Measurements from ENCODE around the gene GLRX.

GLRX gene

DNA sequence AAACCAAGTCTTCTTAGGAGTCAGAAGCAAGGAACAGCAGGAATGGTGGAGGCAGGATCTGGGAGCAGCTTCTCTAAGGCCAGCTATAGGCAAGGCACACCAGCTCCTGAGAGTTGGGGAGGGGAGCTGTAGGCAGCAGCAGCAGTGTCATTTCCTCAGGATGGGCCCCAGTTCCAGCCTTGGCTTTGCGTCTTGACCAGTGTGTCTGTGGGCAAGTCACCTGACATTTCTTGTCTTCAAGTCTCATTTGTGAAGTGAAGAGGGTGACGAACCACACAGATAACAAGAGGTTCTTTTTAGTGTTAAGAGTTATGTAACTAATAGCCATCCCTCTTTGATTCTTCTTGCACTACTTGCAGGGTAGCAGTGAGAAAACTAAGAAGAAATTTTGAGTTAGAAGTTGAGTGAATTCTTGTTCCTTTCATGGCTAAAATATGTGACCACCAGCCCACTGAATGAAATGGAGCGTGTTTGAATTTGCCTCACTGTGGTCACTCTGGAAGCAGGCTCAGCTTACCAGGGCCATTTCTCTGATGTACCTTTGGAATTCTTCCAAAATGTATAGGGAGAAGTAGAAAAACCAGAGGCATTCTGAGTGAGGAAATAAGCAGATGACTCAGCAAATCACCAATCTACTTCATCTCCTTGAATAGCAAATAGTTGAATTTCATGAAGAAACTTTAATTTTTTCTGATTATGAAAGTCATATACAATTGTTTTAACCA is 49.0 kb downstream of the GLRX start:
- no peak for DNase-seq

DNA sequence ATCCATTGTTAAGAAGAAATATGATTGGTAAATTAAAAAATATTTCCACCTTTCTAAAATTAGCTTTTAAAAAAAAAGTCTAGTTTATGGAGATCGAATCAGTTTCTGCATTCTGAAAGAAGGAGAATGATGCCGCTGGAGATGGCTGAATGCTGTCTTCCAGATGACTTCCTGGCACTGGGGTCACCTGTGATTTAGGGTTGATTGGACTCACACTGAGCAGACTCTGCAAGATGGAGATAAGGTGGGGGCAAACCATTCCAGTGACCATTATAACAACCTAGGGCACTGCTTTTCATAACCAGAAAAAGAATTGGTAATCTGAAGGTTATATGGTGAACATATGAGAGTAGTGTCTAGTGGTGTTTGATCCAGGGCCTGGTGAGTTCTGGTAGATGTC is 50.6 kb downstream of the GLRX start:
- no peak for DNase-seq

DNA sequence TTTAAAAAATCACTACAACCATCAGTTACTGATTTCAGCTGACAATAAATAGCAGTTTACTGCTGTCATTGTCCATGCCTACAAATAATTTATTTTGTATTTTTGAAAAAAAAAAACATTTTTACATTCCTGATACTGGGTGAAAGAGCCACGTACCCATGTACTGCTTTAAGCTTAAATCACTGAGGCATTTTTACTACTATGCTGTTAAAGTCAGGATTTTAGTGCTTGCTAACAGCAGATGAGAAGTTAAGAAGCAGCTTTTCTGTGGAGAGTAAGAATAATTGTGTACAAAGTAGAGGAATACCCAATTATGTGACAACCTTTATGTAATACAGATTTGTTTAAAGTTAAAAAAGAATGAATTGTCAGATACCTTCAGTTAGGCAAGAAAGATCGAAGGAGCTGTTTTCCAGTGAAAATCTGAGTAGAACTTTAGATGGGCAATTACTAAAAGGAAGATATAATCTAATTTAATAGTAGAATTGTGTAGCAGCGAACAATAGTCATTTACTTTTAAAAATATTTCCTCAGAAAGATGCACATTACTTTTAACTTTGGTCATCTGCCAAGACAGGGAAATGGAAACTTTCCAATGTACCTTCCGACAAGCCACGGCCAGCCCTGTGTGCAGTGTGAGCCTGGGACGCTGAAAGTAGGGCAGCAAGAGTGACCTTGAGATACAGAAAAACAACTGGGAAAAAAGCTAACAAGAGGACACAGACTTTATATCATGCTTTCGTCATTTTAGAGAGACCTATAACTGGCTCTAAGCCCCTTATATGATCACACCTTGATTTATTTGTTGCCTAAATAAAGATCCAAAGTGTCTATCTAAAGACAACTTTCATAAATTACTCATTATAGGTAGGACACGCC is 51.5 kb downstream of the GLRX start:
- DNase-seq: no peak

DNA sequence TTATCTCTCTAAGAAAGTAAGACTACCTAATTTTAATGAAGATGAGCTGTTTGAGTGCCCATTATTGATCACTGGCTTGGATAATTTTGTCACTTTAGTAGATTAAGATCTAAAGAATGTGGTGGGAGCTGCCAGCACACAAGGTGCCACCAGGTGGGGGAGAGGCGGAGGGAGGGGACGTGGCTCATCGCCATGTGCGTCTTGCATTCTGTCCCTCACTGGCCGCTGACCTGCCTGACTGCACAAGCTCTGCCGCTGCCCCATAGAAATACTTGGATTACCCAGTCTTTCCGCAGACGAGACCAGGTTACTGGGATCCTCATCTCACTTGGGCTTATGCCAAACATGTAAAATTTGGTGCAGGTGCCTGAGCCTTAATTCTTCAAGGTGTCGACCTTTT is 53.8 kb downstream of the GLRX start:
- no peak for DNase-seq

DNA sequence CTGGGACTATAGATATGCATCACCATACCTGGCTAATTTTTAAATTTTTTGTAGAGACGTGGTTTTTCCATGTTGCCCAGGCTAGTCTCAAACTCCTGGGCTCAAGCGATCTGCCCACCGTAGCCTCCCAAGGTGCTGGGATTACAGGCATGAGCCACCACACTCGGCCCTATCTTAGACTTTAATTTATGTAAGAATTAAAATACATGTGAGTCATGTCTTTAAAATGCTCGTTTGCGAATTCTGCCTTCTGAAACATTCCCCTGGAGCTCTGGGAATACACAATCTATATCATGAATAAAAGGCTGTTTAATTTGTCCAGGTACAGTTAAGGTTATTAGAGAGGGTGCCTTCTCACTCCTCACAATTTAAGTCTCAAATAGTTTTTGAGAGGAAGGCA is 58.6 kb downstream of the GLRX start:
- no peak for DNase-seq
